Lung (tissue), 12 donors: ENCODE data around the gene EPS15. TPM values are rescaled to one million over a fixed set of nuclear protein-coding genes. Genes with fewer than 3 reads are reported as not detected.

Experiments used
- ATAC-seq: fragments of 200-7000 bp; cut with Tn5 transposase; one replicate; pipeline ENCODE4 v1.9.1; 2020; ENCODE audit warnings: moderate number of reproducible peaks; ENCODE audit not compliant: insufficient read depth, low FRiP score
- DNase-seq, 3 donors: peaks; one replicate each; pipeline ENCODE4 v3.0.0-alpha.2; 2013 to 2017
- H3K27ac ChIP-seq, 2 donors: one replicate each; pipeline ENCODE4 v1.5.1; 2013; ENCODE audit warnings: mild to moderate bottlenecking in 2 of 2, moderate library complexity in 2 of 2, control low read depth in 1 of 2, inconsistent platforms in 1 of 2, low read depth in 1 of 2, low read length in 1 of 2
- H3K27me3 ChIP-seq, 3 donors: one replicate each; pipeline ENCODE4 v1.5.1; 2013; ENCODE audit warnings: low read length in 2 of 3; ENCODE audit not compliant: control insufficient read depth in 3 of 3, insufficient read depth in 3 of 3
- H3K36me3 ChIP-seq, 4 donors: one replicate each; pipeline ENCODE4 v1.5.1; 2013; ENCODE audit warnings: low read length in 4 of 4, mild to moderate bottlenecking in 1 of 4, moderate library complexity in 1 of 4; ENCODE audit not compliant: control insufficient read depth in 4 of 4, insufficient read depth in 4 of 4
- H3K4me1 ChIP-seq, 5 donors: one replicate each; pipeline ENCODE4 v1.5.1; 2013; ENCODE audit warnings: low read length in 5 of 5, mild to moderate bottlenecking in 2 of 5, moderate library complexity in 1 of 5; ENCODE audit not compliant: control insufficient read depth in 5 of 5, insufficient read depth in 5 of 5
- H3K4me3 ChIP-seq: one replicate; pipeline ENCODE4 v1.5.1; 2013; ENCODE audit warnings: mild to moderate bottlenecking, control low read depth, moderate library complexity
- H3K9ac ChIP-seq, 2 donors: one replicate each; pipeline ENCODE4 v1.5.1; 2013; ENCODE audit warnings: low read length in 2 of 2, control low read depth in 1 of 2; ENCODE audit not compliant: insufficient read depth in 1 of 2
- H3K9me3 ChIP-seq, 4 donors: one replicate each; pipeline ENCODE4 v1.5.1; 2013; ENCODE audit warnings: low read length in 3 of 4, mild to moderate bottlenecking in 1 of 4, moderate library complexity in 1 of 4; ENCODE audit not compliant: control insufficient read depth in 4 of 4, insufficient read depth in 3 of 4
- CTCF ChIP-seq: IDR thresholded peaks from 2 replicates; pipeline ENCODE4 v1.5.1; 2012; ENCODE audit warnings: mild to moderate bottlenecking; ENCODE audit errors: control extremely low read depth, extremely low read depth
- WGBS, 2 donors: extraction: QIAGEN DNeasy Blood & Tissue Kit; methylation state at CpG; one replicate each; pipeline ENCODE4 v1.1.7; 2013; 5-methylcytosine and 5-hydroxymethylcytosine counted together
- polyA plus RNA-seq, 2 donors: library from polyadenylated mRNA; stranded (reverse); fragments of 200-250 nt; gene quantifications; one replicate each; pipeline ENCODE4 v1.2.1, GENCODE V29; 2013
- total RNA-seq, 2 donors: library from RNA; depleted of rRNA in 1 of 2; stranded (reverse); fragments of >200 nt in 1 of 2; gene quantifications; one replicate each; pipeline ENCODE4 v1.2.1, GENCODE V29; 2014 to 2021
- donor health status: control.
- donor health status: control.
- donor health status: Bipolar disorder and iron deficiency.
- donor health status: healthy.
- donor health status: DM: yes; HTN: yes; CAD: no.

EPS15 gene
- total and polyA plus RNA-seq, 4 donors, result 19.2 to 87.2 (median 45.5) TPM

DNA sequence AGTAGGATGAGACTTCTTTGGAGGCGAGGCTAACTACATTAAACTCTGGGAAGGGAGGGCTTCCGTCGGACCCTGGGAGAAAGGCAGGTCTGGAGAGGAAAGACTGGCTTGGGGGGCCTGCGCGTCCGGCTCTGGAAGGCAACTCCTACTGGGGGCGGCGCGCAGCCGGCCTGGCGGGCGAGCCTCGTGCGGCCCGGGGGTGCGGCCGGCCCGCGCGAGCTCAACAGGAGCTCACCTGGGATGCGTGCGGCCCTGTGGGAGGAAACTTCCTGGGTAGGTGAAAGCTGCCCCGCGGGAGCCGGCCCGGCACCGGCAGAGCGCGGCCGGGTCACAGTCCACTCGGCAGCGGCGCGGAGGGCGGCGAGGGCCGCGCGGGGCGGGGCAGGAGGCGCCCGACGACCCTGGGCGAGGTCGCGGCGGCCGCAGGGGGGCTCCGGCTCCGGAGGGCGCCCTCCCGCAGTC lies 449 bp downstream of the EPS15 start:
- TF ChIP-seq CTCF, result no peak
- H3K27me3 ChIP-seq, result no peaks in the 10 kb centered on the region
- no peaks in the 10 kb centered on the region for H3K36me3 ChIP-seq
- 0% methylated on average over 19 to 52 of the region's 52 CpGs for WGBS, 2 donors
- peak; percentile 50 to 63 (median 56) for DNase-seq
- no peaks in the 10 kb centered on the region for H3K9me3 ChIP-seq
- peak overlapping the region; percentile 48 to 85 for H3K9ac ChIP-seq
- H3K27ac ChIP-seq, result peak overlapping the region; percentile 97 to 98
- peak; percentile 28 for ATAC-seq
- H3K4me3 ChIP-seq, result peak overlapping the region; percentile 95
- peaks cover 1 to 25% (median 11%) of the 10 kb centered on the region in 5 donors for H3K4me1 ChIP-seq

- ATAC-seq (no peak), DNase-seq (peak; percentile 28 to 62 (median 58))
- H3K4me1 ChIP-seq, result peaks cover 1 to 25% (median 11%) of the 10 kb centered on the region in 5 donors
- no peaks in the 10 kb centered on the region for H3K36me3 ChIP-seq
- peak overlapping the region; percentile 95 for H3K4me3 ChIP-seq
- H3K9ac ChIP-seq, result peak overlapping the region; percentile 48 to 85
- H3K27me3 ChIP-seq, result no peaks in the 10 kb centered on the region
- H3K9me3 ChIP-seq, result no peaks in the 10 kb centered on the region
- TF ChIP-seq CTCF, result no peak
- WGBS, 2 donors, result 0 to 1% methylated on average over 20 of the region's 20 CpGs
- H3K27ac ChIP-seq, result peak overlapping the region; percentile 97 to 98
Measured at GRCh38 chr1:51518033-51518585, 957 bp downstream of the EPS15 start.

DNA sequence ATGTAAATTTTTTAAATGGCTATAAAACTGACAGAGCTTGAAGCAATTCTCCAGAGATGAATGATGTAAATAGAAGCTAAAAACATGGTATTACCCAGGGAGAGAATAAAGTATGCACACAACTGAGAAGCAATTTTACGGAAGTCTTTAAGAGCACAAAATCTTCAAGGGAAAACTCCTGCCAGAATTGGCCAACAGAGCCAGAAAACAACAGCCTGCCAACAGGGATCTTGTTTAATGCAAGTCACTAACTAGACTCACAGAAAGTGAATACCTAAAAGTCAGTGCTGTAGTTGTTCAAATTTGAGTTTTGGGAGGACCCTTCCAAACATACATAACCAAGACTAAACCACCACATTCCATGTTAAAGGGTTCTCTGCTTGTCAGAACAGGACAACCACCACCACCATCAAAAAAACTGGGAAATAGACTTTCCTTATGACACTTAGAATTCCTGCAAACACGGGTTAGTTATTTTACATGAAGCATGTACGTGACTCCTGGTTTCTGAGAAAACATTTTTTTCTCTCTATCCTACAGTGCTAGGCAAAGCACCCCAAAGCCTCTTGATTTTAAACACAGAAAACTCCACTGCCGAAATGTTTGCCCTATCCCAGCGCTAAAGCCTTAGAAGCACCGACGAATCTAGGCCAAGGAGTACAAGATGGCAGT lies 1.6 kb downstream of the EPS15 start:
- 5 to 6% methylated on average over 7 of the region's 7 CpGs for WGBS, 2 donors
- H3K4me3 ChIP-seq, result peak overlapping the region; percentile 95
- H3K27ac ChIP-seq, result peak overlapping the region; percentile 97 to 98
- peaks cover 1 to 25% (median 11%) of the 10 kb centered on the region in 5 donors for H3K4me1 ChIP-seq
- H3K9ac ChIP-seq, result peak overlapping the region; percentile 48 to 85
- H3K36me3 ChIP-seq, result no peaks in the 10 kb centered on the region
- no peaks in the 10 kb centered on the region for H3K27me3 ChIP-seq
- TF ChIP-seq CTCF, result no peak
- ATAC-seq (no peak), DNase-seq (peak; percentile 21 to 69 (median 62))
- H3K9me3 ChIP-seq, result no peaks in the 10 kb centered on the region
